H1 (cell line): ENCODE results near the gene CIB2. TPM values are rescaled to one million over a fixed set of nuclear protein-coding genes. Genes with fewer than 3 reads are reported as not detected.

Source experiments
- CBX5 ChIP-seq: fragments of 300-800, 300-1000 bp; sonication (generic); IDR thresholded peaks from 2 replicates; pipeline ENCODE4 v1.7.1; 2016; ENCODE audit warnings: antibody characterized with exemption, low read length, low read depth
- CHD1 ChIP-seq: IDR thresholded peaks from 2 replicates; pipeline ENCODE4 v1.6.1; 2012; ENCODE audit warnings: low read depth, low read length, improper control_type of control experiment
- CTBP2 ChIP-seq: IDR thresholded peaks from 2 replicates; pipeline ENCODE4 v1.7.0; 2011; ENCODE audit warnings: borderline replicate concordance, mild to moderate bottlenecking, moderate library complexity, mixed read lengths, low read length; ENCODE audit not compliant: insufficient read depth, insufficient read length
- JUN ChIP-seq: IDR thresholded peaks from 2 replicates; pipeline ENCODE4 v1.6.1; 2011; ENCODE audit warnings: low read depth, mild to moderate bottlenecking, improper control_type of control experiment, low read length
- KDM1A ChIP-seq: fragments of 200-600, 300-600 bp; sonication (generic); IDR thresholded peaks from 2 replicates; pipeline ENCODE4 v1.7.1; 2016; ENCODE audit warnings: mild to moderate bottlenecking, low read length, borderline replicate concordance
- TCF12 ChIP-seq: IDR thresholded peaks from 2 replicates; pipeline ENCODE4 v1.6.1; 2011; ENCODE audit warnings: low read depth, mild to moderate bottlenecking, low read length
- polyA plus RNA-seq, 7 experiments: library from polyadenylated mRNA; depleted of rRNA in 3 of 7; stranded (reverse) in 5 of 7; unstranded in 2 of 7; fragments of >200 nt in 5 of 7; fragments of 200-250 nt in 2 of 7; gene quantifications; 1 replicate in 5 of 7; 2 replicates in 1 of 7; 4 replicates in 1 of 7; pipeline versions ENCODE4 v1.2.1 to v1.2.3, GENCODE V29; 2011 to 2013; ENCODE audit warnings: missing spikeins in 2 of 7, mixed read lengths in 2 of 7
- total RNA-seq: library from RNA; stranded (reverse); fragmentation: NEBNext Ultra II Directional; extraction: Animal tissue kit (Norgen Biotek cat#: 25700); gene quantifications from 2 replicates; pipeline ENCODE4 v1.2.1, GENCODE V29; 2021
- TF ChIP-seq, protein P1 (sequence below): fragments of 300-600 bp; sonication (generic); IDR thresholded peaks from 2 replicates; pipeline ENCODE4 v1.7.1; 2012; ENCODE audit warnings: low read length, moderate library complexity, mild to moderate bottlenecking, inconsistent platforms; ENCODE audit not compliant: insufficient replicate concordance

Gene CIB2
- total and polyA plus RNA-seq, 2 of the 8 experiments (the other 6 are each of a cell fraction or from before 2014, with no cell fraction given), result 41.5 to 45.8 TPM

DNA sequence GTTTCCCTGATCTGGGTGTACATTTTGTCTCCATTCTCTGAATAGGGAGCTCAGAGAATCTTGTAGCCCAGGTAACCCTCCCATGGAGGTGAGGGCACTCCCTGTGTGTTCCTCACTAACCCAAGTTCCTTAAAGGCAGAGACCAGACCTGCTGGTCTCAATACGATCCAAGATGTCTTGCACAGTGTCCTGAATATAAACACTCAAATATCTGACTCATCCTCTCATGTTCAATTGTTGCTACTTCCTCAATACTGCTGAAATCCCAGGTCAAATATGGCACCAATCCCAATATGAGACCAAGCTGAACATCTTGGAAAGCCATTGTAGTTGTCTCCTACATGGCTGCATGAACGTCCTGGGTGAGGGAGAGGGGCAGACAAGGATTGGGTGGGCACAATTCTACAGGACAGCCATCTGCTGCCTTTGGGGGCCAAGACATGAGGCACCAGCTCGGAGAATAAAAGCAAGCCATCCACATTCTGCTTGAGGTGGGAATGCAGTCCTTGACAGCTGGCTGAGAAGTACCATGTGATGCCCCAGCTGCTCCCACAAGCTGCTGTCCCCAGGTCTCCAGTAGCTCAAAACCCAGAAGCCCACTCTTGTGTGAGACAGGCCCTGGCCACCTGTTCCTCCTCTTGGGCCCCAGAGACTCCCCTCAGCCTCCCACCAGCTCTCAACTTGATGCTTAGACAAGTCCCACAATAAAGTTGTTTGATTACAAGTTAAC lies 72.0 kb downstream of the CIB2 start (continued):
- TF ChIP-seq, protein P1, sequence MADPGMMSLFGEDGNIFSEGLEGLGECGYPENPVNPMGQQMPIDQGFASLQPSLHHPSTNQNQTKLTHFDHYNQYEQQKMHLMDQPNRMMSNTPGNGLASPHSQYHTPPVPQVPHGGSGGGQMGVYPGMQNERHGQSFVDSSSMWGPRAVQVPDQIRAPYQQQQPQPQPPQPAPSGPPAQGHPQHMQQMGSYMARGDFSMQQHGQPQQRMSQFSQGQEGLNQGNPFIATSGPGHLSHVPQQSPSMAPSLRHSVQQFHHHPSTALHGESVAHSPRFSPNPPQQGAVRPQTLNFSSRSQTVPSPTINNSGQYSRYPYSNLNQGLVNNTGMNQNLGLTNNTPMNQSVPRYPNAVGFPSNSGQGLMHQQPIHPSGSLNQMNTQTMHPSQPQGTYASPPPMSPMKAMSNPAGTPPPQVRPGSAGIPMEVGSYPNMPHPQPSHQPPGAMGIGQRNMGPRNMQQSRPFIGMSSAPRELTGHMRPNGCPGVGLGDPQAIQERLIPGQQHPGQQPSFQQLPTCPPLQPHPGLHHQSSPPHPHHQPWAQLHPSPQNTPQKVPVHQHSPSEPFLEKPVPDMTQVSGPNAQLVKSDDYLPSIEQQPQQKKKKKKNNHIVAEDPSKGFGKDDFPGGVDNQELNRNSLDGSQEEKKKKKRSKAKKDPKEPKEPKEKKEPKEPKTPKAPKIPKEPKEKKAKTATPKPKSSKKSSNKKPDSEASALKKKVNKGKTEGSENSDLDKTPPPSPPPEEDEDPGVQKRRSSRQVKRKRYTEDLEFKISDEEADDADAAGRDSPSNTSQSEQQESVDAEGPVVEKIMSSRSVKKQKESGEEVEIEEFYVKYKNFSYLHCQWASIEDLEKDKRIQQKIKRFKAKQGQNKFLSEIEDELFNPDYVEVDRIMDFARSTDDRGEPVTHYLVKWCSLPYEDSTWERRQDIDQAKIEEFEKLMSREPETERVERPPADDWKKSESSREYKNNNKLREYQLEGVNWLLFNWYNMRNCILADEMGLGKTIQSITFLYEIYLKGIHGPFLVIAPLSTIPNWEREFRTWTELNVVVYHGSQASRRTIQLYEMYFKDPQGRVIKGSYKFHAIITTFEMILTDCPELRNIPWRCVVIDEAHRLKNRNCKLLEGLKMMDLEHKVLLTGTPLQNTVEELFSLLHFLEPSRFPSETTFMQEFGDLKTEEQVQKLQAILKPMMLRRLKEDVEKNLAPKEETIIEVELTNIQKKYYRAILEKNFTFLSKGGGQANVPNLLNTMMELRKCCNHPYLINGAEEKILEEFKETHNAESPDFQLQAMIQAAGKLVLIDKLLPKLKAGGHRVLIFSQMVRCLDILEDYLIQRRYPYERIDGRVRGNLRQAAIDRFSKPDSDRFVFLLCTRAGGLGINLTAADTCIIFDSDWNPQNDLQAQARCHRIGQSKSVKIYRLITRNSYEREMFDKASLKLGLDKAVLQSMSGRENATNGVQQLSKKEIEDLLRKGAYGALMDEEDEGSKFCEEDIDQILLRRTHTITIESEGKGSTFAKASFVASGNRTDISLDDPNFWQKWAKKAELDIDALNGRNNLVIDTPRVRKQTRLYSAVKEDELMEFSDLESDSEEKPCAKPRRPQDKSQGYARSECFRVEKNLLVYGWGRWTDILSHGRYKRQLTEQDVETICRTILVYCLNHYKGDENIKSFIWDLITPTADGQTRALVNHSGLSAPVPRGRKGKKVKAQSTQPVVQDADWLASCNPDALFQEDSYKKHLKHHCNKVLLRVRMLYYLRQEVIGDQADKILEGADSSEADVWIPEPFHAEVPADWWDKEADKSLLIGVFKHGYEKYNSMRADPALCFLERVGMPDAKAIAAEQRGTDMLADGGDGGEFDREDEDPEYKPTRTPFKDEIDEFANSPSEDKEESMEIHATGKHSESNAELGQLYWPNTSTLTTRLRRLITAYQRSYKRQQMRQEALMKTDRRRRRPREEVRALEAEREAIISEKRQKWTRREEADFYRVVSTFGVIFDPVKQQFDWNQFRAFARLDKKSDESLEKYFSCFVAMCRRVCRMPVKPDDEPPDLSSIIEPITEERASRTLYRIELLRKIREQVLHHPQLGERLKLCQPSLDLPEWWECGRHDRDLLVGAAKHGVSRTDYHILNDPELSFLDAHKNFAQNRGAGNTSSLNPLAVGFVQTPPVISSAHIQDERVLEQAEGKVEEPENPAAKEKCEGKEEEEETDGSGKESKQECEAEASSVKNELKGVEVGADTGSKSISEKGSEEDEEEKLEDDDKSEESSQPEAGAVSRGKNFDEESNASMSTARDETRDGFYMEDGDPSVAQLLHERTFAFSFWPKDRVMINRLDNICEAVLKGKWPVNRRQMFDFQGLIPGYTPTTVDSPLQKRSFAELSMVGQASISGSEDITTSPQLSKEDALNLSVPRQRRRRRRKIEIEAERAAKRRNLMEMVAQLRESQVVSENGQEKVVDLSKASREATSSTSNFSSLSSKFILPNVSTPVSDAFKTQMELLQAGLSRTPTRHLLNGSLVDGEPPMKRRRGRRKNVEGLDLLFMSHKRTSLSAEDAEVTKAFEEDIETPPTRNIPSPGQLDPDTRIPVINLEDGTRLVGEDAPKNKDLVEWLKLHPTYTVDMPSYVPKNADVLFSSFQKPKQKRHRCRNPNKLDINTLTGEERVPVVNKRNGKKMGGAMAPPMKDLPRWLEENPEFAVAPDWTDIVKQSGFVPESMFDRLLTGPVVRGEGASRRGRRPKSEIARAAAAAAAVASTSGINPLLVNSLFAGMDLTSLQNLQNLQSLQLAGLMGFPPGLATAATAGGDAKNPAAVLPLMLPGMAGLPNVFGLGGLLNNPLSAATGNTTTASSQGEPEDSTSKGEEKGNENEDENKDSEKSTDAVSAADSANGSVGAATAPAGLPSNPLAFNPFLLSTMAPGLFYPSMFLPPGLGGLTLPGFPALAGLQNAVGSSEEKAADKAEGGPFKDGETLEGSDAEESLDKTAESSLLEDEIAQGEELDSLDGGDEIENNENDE, result no peak
- TF ChIP-seq TCF12, result no peak
- no peak for TF ChIP-seq CBX5
- no peak for TF ChIP-seq CHD1
- TF ChIP-seq JUN, result no peak
- no peak for TF ChIP-seq KDM1A
- no peak for TF ChIP-seq CTBP2
